ENCODE results near the gene FATE1.

The FATE1 gene

DNA sequence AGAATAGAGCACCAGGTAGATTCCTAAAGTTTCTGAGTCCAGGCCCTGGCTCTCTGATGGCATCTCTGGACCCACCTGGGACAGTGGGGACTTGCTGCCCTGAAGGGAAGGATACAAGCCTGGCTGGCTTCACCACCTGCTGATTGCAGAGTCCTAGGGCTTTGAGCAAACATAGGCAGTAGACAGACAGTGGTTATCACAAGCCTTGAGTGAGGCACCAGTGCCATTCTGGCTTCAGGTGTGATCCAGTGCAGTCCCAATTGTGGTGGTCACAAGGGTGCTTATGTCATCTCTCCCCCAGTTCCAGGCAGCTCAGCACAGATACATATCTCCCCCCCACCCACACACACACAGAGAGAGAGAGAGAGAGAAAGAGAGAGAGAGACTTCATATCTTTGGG is 27.1 kb upstream of the FATE1 start:
- H4K20me1 ChIP-seq (ENCODE audit: insufficient read depth, low read length, poor library complexity, severe bottlenecking): no peaks in the 10 kb centered on the region
- no peaks in the 10 kb centered on the region for H3F3A ChIP-seq (ENCODE audit: low read depth)
- no peaks in the 10 kb centered on the region for H3K27me3 ChIP-seq (ENCODE audit: insufficient read depth, low read length, poor library complexity, severe bottlenecking)
- no peak for TF ChIP-seq EZH2phosphoT487 (IDR thresholded peaks at IDR 0.05; ENCODE audit: borderline replicate concordance)
- TF ChIP-seq, protein P1, sequence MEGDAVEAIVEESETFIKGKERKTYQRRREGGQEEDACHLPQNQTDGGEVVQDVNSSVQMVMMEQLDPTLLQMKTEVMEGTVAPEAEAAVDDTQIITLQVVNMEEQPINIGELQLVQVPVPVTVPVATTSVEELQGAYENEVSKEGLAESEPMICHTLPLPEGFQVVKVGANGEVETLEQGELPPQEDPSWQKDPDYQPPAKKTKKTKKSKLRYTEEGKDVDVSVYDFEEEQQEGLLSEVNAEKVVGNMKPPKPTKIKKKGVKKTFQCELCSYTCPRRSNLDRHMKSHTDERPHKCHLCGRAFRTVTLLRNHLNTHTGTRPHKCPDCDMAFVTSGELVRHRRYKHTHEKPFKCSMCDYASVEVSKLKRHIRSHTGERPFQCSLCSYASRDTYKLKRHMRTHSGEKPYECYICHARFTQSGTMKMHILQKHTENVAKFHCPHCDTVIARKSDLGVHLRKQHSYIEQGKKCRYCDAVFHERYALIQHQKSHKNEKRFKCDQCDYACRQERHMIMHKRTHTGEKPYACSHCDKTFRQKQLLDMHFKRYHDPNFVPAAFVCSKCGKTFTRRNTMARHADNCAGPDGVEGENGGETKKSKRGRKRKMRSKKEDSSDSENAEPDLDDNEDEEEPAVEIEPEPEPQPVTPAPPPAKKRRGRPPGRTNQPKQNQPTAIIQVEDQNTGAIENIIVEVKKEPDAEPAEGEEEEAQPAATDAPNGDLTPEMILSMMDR (conservative IDR thresholded peaks at IDR 0.05; ENCODE audit: low read length): no peak
- H3K4me2 ChIP-seq (ENCODE audit: low read depth, low read length, poor library complexity, severe bottlenecking): no peak overlapping the region
- no peaks in the 10 kb centered on the region for H3K79me2 ChIP-seq (ENCODE audit: insufficient read depth, low read length)
- no peak overlapping the region for H2AFZ ChIP-seq (ENCODE audit: low read length)
- no peaks in the 10 kb centered on the region for H3K36me3 ChIP-seq (ENCODE audit: insufficient read depth, low read length)
- H3K9me3 ChIP-seq (ENCODE audit: insufficient read depth, low read depth, low read length): no peaks in the 10 kb centered on the region
- H3K9me2 ChIP-seq (replicated peaks; ENCODE audit: low read depth, low read length): no peaks in the 10 kb centered on the region
- no peak overlapping the region for H3K4me3 ChIP-seq (ENCODE audit: low read length, poor library complexity, severe bottlenecking)
- no peak overlapping the region for H3K9ac ChIP-seq (ENCODE audit: low read depth, low read length, poor library complexity, severe bottlenecking)
- no peaks in the 10 kb centered on the region for H3K4me1 ChIP-seq (ENCODE audit: insufficient read depth, low read length, poor library complexity, severe bottlenecking)

DNA sequence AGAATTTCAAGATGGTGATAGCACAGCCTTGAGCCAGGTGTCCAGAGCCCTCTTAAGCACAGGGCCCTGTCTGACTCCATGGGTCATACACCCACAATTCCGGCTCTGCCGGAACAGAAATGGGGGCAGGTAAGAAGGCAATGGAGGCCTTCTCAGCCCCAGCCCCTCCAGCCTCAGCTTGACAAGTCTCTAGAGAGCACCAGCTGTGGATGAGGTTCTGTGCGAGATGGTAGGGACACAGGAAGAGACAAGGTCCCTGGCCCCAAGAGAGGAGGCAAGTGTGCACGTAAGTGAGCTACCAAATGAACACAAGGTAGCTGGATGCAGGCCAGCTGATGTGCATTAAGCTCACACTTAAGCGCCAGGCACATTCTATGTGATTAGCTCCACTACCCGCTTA is 23.0 kb upstream of the FATE1 start:
- H3K9me3 ChIP-seq (ENCODE audit: insufficient read depth, low read depth, low read length): no peaks in the 10 kb centered on the region
- no peaks in the 10 kb centered on the region for H3K36me3 ChIP-seq (ENCODE audit: insufficient read depth, low read length)
- no peaks in the 10 kb centered on the region for H3K4me1 ChIP-seq (ENCODE audit: insufficient read depth, low read length, poor library complexity, severe bottlenecking)
- TF ChIP-seq, protein P1 (conservative IDR thresholded peaks at IDR 0.05; ENCODE audit: low read length): no peak
- no peak for TF ChIP-seq EZH2phosphoT487 (IDR thresholded peaks at IDR 0.05; ENCODE audit: borderline replicate concordance)
- no peak overlapping the region for H2AFZ ChIP-seq (ENCODE audit: low read length)
- no peaks in the 10 kb centered on the region for H3F3A ChIP-seq (ENCODE audit: low read depth)
- H4K20me1 ChIP-seq (ENCODE audit: insufficient read depth, low read length, poor library complexity, severe bottlenecking): no peaks in the 10 kb centered on the region
- H3K9ac ChIP-seq (ENCODE audit: low read depth, low read length, poor library complexity, severe bottlenecking): no peak overlapping the region
- no peak overlapping the region for H3K4me3 ChIP-seq (ENCODE audit: low read length, poor library complexity, severe bottlenecking)
- no peak overlapping the region for H3K4me2 ChIP-seq (ENCODE audit: low read depth, low read length, poor library complexity, severe bottlenecking)
- no peaks in the 10 kb centered on the region for H3K79me2 ChIP-seq (ENCODE audit: insufficient read depth, low read length)
- H3K9me2 ChIP-seq (replicated peaks; ENCODE audit: low read depth, low read length): no peaks in the 10 kb centered on the region
- H3K27me3 ChIP-seq (ENCODE audit: insufficient read depth, low read length, poor library complexity, severe bottlenecking): no peaks in the 10 kb centered on the region

DNA sequence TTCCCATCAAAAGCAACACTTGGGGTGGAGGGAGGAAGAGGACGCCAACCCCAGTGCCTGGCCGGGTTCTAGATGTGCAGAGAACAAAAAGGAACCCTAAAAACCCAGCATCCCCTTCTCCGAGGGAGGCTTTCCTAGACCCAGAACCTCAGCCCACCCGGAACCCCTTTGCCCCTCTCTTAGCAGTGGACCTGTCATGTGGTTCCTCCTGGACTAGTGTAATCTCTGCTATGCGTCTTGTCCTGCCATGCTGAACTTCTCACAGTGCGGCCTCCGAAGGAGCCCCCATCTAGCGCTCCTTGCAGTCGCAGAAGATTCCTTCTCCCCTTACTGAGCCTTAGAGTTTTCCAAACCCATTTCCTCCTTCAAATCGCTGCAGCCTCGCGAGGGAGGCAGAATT is 21.7 kb upstream of the FATE1 start:
- TF ChIP-seq EZH2phosphoT487 (IDR thresholded peaks at IDR 0.05; ENCODE audit: borderline replicate concordance): no peak
- TF ChIP-seq, protein P1 (conservative IDR thresholded peaks at IDR 0.05; ENCODE audit: low read length): no peak
- Histone ChIP-seq H2AFZ (ENCODE audit: low read length) (no peak overlapping the region), H3F3A (ENCODE audit: low read depth) (no peaks in the 10 kb centered on the region), H3K9me2 (replicated peaks; ENCODE audit: low read depth, low read length) (no peaks in the 10 kb centered on the region), H3K9ac (ENCODE audit: low read depth, low read length, poor library complexity, severe bottlenecking) (no peak overlapping the region), H4K20me1 (ENCODE audit: insufficient read depth, low read length, poor library complexity, severe bottlenecking) (no peaks in the 10 kb centered on the region), H3K4me2 (ENCODE audit: low read depth, low read length, poor library complexity, severe bottlenecking) (no peak overlapping the region), H3K4me3 (ENCODE audit: low read length, poor library complexity, severe bottlenecking) (no peak overlapping the region), H3K9me3 (ENCODE audit: insufficient read depth, low read depth, low read length) (no peaks in the 10 kb centered on the region), H3K4me1 (ENCODE audit: insufficient read depth, low read length, poor library complexity, severe bottlenecking) (no peaks in the 10 kb centered on the region), H3K79me2 (ENCODE audit: insufficient read depth, low read length) (no peaks in the 10 kb centered on the region), H3K27me3 (ENCODE audit: insufficient read depth, low read length, poor library complexity, severe bottlenecking) (no peaks in the 10 kb centered on the region), H3K36me3 (ENCODE audit: insufficient read depth, low read length) (no peaks in the 10 kb centered on the region)

Measured in Loucy (cell line).